B cell (primary cell): Measurements from ENCODE around the gene ADAMTS14. TPM values are rescaled to one million over a fixed set of nuclear protein-coding genes. Genes with fewer than 3 reads are reported as not detected.
A peak's percentile ranks its signal among the peaks of the same experiment; 100 is the strongest.

Experiments used
- ATAC-seq: fragments of 200-7000 bp; cut with Tn5 transposase; one replicate; pipeline ENCODE4 v1.10.0; 2021; ENCODE audit warnings: low read depth, mild to moderate bottlenecking, moderate number of reproducible peaks, moderate library complexity
- CTCF ChIA-PET: fragments of 350-600 bp; sonication (Branson Sonifier 250); formaldehyde crosslinking; loops from one replicate; lab custom pipeline; 2021; ENCODE audit warnings: antibody characterized with exemption, inconsistent platforms; lab: Charles Lee
- POLR2A ChIA-PET: fragments of 350-600 bp; sonication (Branson Sonifier 250); formaldehyde crosslinking; loops from one replicate; lab custom pipeline; 2021; ENCODE audit warnings: antibody characterized with exemption; lab: Charles Lee
- DNase-seq: peaks from one replicate; pipeline ENCODE4 v3.0.0; 2013
- H2AFZ ChIP-seq: 2 replicates; pipeline ENCODE4 v1.6.1; 2012; ENCODE audit warnings: mild to moderate bottlenecking, low read depth, low read length; ENCODE audit not compliant: insufficient read depth, poor library complexity, severe bottlenecking
- H3K27ac ChIP-seq, 2 donors: 1 replicate in 1 of 2; 2 replicates in 1 of 2; pipeline ENCODE4 v1.5.1; 2012 to 2013; ENCODE audit warnings: low read length in 2 of 2, mild to moderate bottlenecking in 2 of 2, moderate library complexity in 1 of 2
- H3K27me3 ChIP-seq, 4 experiments: fragments of 200-600 bp in 1 of 4; sonication (generic) in 1 of 4; replicated peaks in 1 of 4; 1 replicate in 2 of 4; 2 replicates in 2 of 4; pipeline versions ENCODE4 v1.6.1 to v1.7.0; 2013 to 2016; ENCODE audit warnings: low read length in 3 of 4, mild to moderate bottlenecking in 2 of 4, mixed read lengths in 1 of 4, moderate library complexity in 1 of 4; ENCODE audit not compliant: insufficient read depth in 4 of 4, control insufficient read depth in 3 of 4; ENCODE audit errors: control extremely low read depth in 1 of 4
- H3K36me3 ChIP-seq, 2 experiments: replicated peaks in 1 of 2; 1 replicate in 1 of 2; 2 replicates in 1 of 2; pipeline versions ENCODE4 v1.6.1 to v1.7.1; 2013; ENCODE audit warnings: low read length in 1 of 2; ENCODE audit not compliant: insufficient read depth in 2 of 2, control insufficient read depth in 1 of 2; ENCODE audit errors: control extremely low read depth in 1 of 2, extremely low read depth in 1 of 2
- H3K4me1 ChIP-seq, 2 donors: fragments of 200-600 bp in 1 of 2; sonication (generic) in 1 of 2; 1 replicate in 1 of 2; 2 replicates in 1 of 2; pipeline versions ENCODE4 v1.5.1 to v1.6.1; 2013 to 2017; ENCODE audit warnings: low read length in 2 of 2; ENCODE audit not compliant: control insufficient read depth in 2 of 2, insufficient read depth in 2 of 2
- H3K4me2 ChIP-seq: replicated peaks from 2 replicates; pipeline ENCODE3; 2012; ENCODE audit warnings: mild to moderate bottlenecking, low read depth, low read length; ENCODE audit not compliant: poor library complexity, severe bottlenecking
- H3K4me3 ChIP-seq, 5 experiments: fragments of 200-600 bp in 1 of 5; sonication (generic) in 1 of 5; 1 replicate in 3 of 5; 2 replicates in 2 of 5; pipeline versions ENCODE4 v1.5.1 to v1.7.0; 2011 to 2016; ENCODE audit warnings: low read length in 4 of 5, mild to moderate bottlenecking in 4 of 5, low read depth in 2 of 5, control low read depth in 1 of 5, moderate library complexity in 1 of 5; ENCODE audit not compliant: insufficient read depth in 1 of 5; ENCODE audit errors: control extremely low read depth in 1 of 5, extremely low read depth in 1 of 5
- H3K79me2 ChIP-seq: fragments of 200-600 bp; sonication (generic); one replicate; pipeline ENCODE4 v1.6.0; 2016; ENCODE audit warnings: low read length; ENCODE audit not compliant: control insufficient read depth, insufficient read depth
- H3K9ac ChIP-seq: fragments of 200-600 bp; sonication (generic); 2 replicates; pipeline ENCODE4 v1.6.1; 2017; ENCODE audit warnings: mild to moderate bottlenecking, low read length, moderate library complexity
- H3K9me3 ChIP-seq, 3 donors: one replicate each; pipeline versions ENCODE4 v1.6.1 to v1.7.1; 2013; ENCODE audit warnings: low read length in 2 of 3; ENCODE audit not compliant: control insufficient read depth in 2 of 3, insufficient read depth in 1 of 3; ENCODE audit errors: control extremely low read depth in 1 of 3
- H4K20me1 ChIP-seq: 2 replicates; pipeline ENCODE4 v1.6.0; 2012; ENCODE audit warnings: mild to moderate bottlenecking, low read length; ENCODE audit not compliant: insufficient read depth, control insufficient read depth, poor library complexity, severe bottlenecking
- H3K27ac Mint-ChIP-seq: one replicate; pipeline ENCODE4 v1.8.0; 2021; ENCODE audit warnings: mixed read lengths
- H3K27me3 Mint-ChIP-seq: one replicate; pipeline ENCODE4 v1.8.0; 2021; ENCODE audit warnings: mixed read lengths
- H3K4me1 Mint-ChIP-seq: one replicate; pipeline ENCODE4 v1.8.0; 2021; ENCODE audit warnings: mixed read lengths
- H3K4me3 Mint-ChIP-seq: one replicate; pipeline ENCODE4 v1.8.0; 2021; ENCODE audit warnings: mixed read lengths
- H3K9me3 Mint-ChIP-seq: one replicate; pipeline ENCODE4 v1.8.0; 2022; ENCODE audit warnings: mixed read lengths; ENCODE audit not compliant: insufficient read depth
- EZH2 ChIP-seq: IDR thresholded peaks from 2 replicates; pipeline ENCODE4 v1.6.1; 2012; ENCODE audit warnings: borderline replicate concordance, low read depth, mild to moderate bottlenecking, moderate library complexity, low read length; ENCODE audit not compliant: insufficient read depth, poor library complexity, severe bottlenecking
- WGBS: methylation state at CpG from one replicate; pipeline ENCODE4 v1.1.5; 2013; ENCODE audit warnings: missing lambda C conversion rate; ENCODE audit not compliant: insufficient coverage; 5-methylcytosine and 5-hydroxymethylcytosine counted together
- intact Hi-C: fragments of 100-400 bp; cut with micrococcal nuclease; formaldehyde crosslinking; loops from one replicate; pipeline ENCODE4 v1.10.0; 2022
- polyA plus RNA-seq: library from polyadenylated mRNA; depleted of rRNA; stranded (reverse); fragments of >200 nt; gene quantifications from 2 replicates; pipeline ENCODE4 v1.2.3, GENCODE V29; 2012
- total RNA-seq, 2 donors: library from RNA; stranded (reverse); fragments of 120-200 nt in 1 of 2; gene quantifications; 1 replicate in 1 of 2; 2 replicates in 1 of 2; pipeline versions ENCODE4 v1.2.3 to v1.2.4, GENCODE V29; 2013 to 2022
- TF ChIP-seq, protein P1 (sequence below): fragments of 200-600 bp; IDR thresholded peaks from one replicate; pipeline ENCODE4 v1.8.0; 2022; ENCODE audit warnings: antibody characterized with exemption, mild to moderate bottlenecking

Gene ADAMTS14
- total and polyA plus RNA-seq, 2 donors (not counting 1 experiment from before 2014, with no cell fraction given), result not detected

GRCh38 chr10:70757856-70758255 is 85.5 kb downstream of the ADAMTS14 start:
- Mint-ChIP-seq H3K4me3 (no peak overlapping the region), H3K9me3 (no peaks in the 10 kb centered on the region)

DNA sequence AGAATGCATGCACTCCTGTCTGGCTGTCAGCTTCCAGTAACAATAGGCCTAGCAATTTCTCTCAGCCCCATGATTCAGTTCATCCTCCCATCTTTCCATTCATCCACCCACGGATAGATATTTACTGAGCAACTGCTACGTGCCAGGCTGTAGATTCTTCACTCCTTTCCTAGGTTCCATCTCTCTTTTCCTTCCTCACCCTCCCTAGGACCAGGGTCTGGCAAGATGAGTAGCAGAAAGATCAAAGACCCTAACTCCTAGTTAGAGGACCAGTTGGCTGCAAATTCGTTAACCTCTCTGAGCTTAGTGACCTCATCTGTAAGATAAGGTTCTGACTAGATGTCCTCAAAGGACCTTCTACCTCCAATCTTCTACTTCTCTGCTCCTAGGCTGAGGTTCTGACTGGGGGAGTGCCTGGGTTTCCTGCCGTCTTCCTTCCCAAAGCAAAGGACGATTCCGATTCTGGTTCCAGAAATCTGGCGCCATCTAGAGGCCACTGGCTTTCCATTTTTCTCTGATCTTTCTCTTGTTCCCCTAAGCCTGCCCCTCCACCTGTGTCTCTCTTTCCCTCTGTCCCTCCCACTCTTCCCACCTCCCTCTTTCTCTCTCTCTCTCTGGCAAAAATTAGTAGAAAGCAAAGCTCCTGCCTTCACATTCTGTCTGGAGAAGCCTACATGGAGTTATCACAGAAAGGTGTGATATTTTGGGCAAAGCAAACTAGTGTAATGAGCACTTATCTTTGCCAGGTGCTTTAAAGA is 86.6 kb downstream of the ADAMTS14 start:
- H3K79me2 ChIP-seq, result no peaks in the 10 kb centered on the region
- WGBS, result 24% methylated on average over 6 of the region's 7 CpGs

More at GRCh38 chr10:70757856-70758255, 85.5 kb downstream of the ADAMTS14 start:
- Histone ChIP-seq H3K9ac (no peak overlapping the region), H3K27me3 (no peaks in the 10 kb centered on the region), H3K36me3 (no peaks in the 10 kb centered on the region), H3K4me3 (no peak overlapping the region), H3K9me3 (no peaks in the 10 kb centered on the region), H3K4me1 (no peaks in the 10 kb centered on the region), H3K27ac (no peak overlapping the region), H2AFZ (no peak overlapping the region), H4K20me1 (no peaks in the 10 kb centered on the region), H3K4me2 (no peak overlapping the region), H3K79me2 (no peaks in the 10 kb centered on the region)
- Mint-ChIP-seq H3K27me3 (peaks cover 4% of the 10 kb centered on the region), H3K4me1 (no peaks in the 10 kb centered on the region), H3K27ac (no peak overlapping the region)
- ATAC-seq, result no peak
- WGBS, result 96% methylated on average over 10 of the region's 13 CpGs
- CTCF ChIA-PET, result interaction anchor here (1.0 to 8.8 kb wide), 7 partner anchors 13 to 536 kb away, joined by 3 to 91 read pairs (median 6); no protein-coding TSS in a partner anchor
- DNase-seq, result no peak
- TF ChIP-seq, protein P1, sequence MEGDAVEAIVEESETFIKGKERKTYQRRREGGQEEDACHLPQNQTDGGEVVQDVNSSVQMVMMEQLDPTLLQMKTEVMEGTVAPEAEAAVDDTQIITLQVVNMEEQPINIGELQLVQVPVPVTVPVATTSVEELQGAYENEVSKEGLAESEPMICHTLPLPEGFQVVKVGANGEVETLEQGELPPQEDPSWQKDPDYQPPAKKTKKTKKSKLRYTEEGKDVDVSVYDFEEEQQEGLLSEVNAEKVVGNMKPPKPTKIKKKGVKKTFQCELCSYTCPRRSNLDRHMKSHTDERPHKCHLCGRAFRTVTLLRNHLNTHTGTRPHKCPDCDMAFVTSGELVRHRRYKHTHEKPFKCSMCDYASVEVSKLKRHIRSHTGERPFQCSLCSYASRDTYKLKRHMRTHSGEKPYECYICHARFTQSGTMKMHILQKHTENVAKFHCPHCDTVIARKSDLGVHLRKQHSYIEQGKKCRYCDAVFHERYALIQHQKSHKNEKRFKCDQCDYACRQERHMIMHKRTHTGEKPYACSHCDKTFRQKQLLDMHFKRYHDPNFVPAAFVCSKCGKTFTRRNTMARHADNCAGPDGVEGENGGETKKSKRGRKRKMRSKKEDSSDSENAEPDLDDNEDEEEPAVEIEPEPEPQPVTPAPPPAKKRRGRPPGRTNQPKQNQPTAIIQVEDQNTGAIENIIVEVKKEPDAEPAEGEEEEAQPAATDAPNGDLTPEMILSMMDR, result no peak
- no peak for TF ChIP-seq EZH2
- POLR2A ChIA-PET, result no interaction called here
- intact Hi-C loops, result no loop called here

More for the DNA sequence above, 86.6 kb downstream of the ADAMTS14 start:
- H3K4me3 ChIP-seq, result no peak overlapping the region
- TF ChIP-seq, protein P1, result peak; percentile 92
- TF ChIP-seq EZH2, result no peak
- no peak overlapping the region for H3K9ac ChIP-seq
- H3K27me3 ChIP-seq, result no peaks in the 10 kb centered on the region
- no peaks in the 10 kb centered on the region for H3K4me1 ChIP-seq
- intact Hi-C loops, result no loop called here
- no peaks in the 10 kb centered on the region for H3K4me1 Mint-ChIP-seq
- DNase-seq (peak; percentile 65), ATAC-seq (peak; percentile 33)
- no peak overlapping the region for H3K27ac Mint-ChIP-seq
- H3K27ac ChIP-seq, result no peak overlapping the region
- H2AFZ ChIP-seq, result no peak overlapping the region
- H3K4me3 Mint-ChIP-seq, result no peak overlapping the region
- no peaks in the 10 kb centered on the region for H4K20me1 ChIP-seq
- H3K9me3 Mint-ChIP-seq, result no peaks in the 10 kb centered on the region
- ChIA-PET POLR2A (interaction anchor here (0.5 kb wide), 1 partner anchor 537 kb away, joined by 5 read pairs; no protein-coding TSS in a partner anchor), CTCF (interaction anchor here (0.5 to 8.8 kb wide), 18 partner anchors 12 to 1102 kb away, joined by 3 to 91 read pairs (median 4); no protein-coding TSS in a partner anchor)
- H3K36me3 ChIP-seq, result no peaks in the 10 kb centered on the region
- H3K9me3 ChIP-seq, result no peaks in the 10 kb centered on the region
- H3K4me2 ChIP-seq, result no peak overlapping the region
- peaks cover 4% of the 10 kb centered on the region for H3K27me3 Mint-ChIP-seq
